ENCODE measurements around the gene ZNF687.
"Not testable (repeated sequence)": the region's sequence is repeated elsewhere in the genome, so short reads cannot be mapped to it uniquely, and the experiment has no call there.

The ZNF687 gene

GRCh38 chr1:151281969-151282882, at the start of gene ZNF687:
ZNF687 (plus strand) TSS chr1:151282299; CDS start chr1:151286292, 3,993 bp downstream.
- peak; percentile 96 for DNase-seq (ENCODE audit: extremely low spot score, insufficient read length, low read depth)
- FAIRE-seq: peak; percentile 99

- no peak for DNase-seq (ENCODE audit: extremely low spot score, insufficient read length, low read depth)
- no peak for FAIRE-seq
Measured at GRCh38 chr1:151235235-151235634, 46.9 kb upstream of the ZNF687 start.

GRCh38 chr1:151237678-151238466, 44.2 kb upstream of the ZNF687 start:
- FAIRE-seq: peak; percentile 75
- peak; percentile 11 for DNase-seq (ENCODE audit: extremely low spot score, insufficient read length, low read depth)

DNA sequence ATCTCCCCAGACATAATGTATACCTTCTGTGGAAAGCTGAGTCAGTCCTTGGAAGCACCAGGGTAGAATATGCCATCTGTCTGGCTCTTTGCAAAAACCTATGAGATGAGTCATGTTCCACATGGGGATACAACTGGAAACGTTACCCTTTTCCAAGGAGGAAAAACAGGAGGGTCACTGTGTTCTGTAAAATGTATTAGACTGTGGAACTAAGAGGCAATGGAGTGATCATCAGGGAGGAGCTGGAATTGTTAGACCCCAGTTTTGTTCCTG, 43.7 kb upstream of the ZNF687 start:
- FAIRE-seq (no peak), DNase-seq (ENCODE audit: extremely low spot score, insufficient read length, low read depth) (no peak)

DNA sequence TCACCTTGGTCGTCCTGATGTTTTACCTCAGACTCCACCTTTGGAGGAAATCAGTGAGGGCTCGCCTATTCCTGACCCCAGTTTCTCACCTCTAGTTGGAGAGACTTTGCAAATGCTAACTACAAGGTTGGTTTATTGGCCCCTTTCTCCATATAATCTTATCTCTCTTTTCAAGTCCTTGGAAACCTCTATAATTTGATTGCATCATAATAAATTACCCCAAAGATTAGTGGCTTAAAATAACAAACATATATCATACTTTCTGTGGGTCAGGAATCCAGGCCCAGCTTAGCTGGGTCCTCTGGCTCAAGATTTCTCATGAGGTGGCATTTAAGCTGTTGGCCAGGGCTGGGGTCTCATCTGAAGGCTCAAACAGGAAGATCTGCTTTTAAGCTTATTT, 39.7 kb upstream of the ZNF687 start:
- FAIRE-seq (no peak), DNase-seq (ENCODE audit: extremely low spot score, insufficient read length, low read depth) (no peak)

GRCh38 chr1:151243683-151244216, 38.3 kb upstream of the ZNF687 start:
- no peak for FAIRE-seq
- no peak for DNase-seq (ENCODE audit: extremely low spot score, insufficient read length, low read depth)

GRCh38 chr1:151246786-151247185, 35.3 kb upstream of the ZNF687 start:
- DNase-seq (ENCODE audit: extremely low spot score, insufficient read length, low read depth): no peak
- no peak for FAIRE-seq

DNA sequence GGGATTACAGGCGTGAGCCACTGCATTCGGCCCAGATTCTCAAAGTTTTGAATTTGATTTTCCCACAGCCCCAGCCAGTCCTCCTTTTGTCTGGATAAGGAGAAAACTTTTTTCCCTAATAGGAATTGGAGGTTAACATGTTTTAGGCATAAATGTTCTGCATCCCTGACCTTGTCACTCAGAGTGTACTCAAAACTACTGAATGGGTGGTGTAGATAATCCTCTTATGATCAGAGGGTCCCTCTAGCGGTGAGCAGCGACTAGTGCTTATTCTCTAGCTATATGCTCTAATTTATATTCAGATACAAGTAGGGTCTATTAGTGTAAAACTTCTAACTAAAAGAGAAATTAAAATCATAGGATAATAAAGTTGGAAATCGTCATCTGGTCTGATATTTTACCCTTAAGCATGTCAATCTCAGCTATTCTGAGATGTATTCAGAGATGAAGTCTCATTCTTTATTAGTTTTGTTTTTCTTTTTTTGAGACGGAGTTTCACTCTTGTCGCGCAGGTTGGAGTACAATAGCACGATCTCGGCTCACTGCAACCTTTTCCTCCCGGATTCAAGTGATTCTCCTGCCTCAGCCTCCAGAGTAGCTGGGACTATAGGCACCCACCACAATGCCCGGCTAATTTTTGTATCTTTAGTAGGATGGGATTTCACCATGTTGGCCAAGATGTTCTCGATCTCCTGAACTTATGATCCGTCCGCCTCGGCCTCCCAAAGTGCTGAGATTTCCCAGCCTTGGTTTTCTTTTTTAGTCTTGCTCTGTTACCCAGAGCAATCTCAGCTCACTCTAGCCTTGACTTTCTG, 30.2 kb upstream of the ZNF687 start:
- peak; percentile 76 for FAIRE-seq
- peak; percentile 51 for DNase-seq (ENCODE audit: extremely low spot score, insufficient read length, low read depth)

- FAIRE-seq (peak; percentile 98), DNase-seq (ENCODE audit: extremely low spot score, insufficient read length, low read depth) (peak; percentile 98)
Measured at GRCh38 chr1:151254217-151255213, 27.6 kb upstream of the ZNF687 start, which contains the start of gene PSMD4. PSMD4 (plus strand) TSS chr1:151254734; CDS start chr1:151254783, 49 bp downstream.

- FAIRE-seq: no peak
Measured at GRCh38 chr1:151255381-151255780, 26.7 kb upstream of the ZNF687 start.

GRCh38 chr1:151259351-151259750, 22.7 kb upstream of the ZNF687 start:
- FAIRE-seq (no peak), DNase-seq (ENCODE audit: extremely low spot score, insufficient read length, low read depth) (no peak)

More at GRCh38 chr1:151255381-151255780, 26.7 kb upstream of the ZNF687 start:
- DNase-seq (ENCODE audit: extremely low spot score, insufficient read length, low read depth): no peak

GRCh38 chr1:151265446-151266236, 16.5 kb upstream of the ZNF687 start:
- DNase-seq (ENCODE audit: extremely low spot score, insufficient read length, low read depth) (no peak), FAIRE-seq (no peak)

DNA sequence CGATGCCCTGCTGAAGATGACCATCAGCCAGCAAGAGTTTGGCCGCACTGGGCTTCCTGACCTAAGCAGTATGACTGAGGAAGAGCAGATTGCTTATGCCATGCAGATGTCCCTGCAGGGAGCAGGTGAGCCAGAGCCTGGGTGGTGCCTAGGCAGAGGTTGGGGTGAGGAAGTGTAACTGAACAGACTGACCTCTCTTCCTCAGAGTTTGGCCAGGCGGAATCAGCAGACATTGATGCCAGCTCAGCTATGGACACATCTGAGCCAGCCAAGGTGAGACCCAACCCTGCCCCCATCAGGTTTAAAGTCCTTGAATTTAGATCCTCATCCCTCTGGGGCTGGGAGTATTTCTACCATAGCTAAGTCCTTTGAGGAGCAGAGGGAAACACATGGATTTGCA, 15.8 kb upstream of the ZNF687 start:
- FAIRE-seq: no peak
- no peak for DNase-seq (ENCODE audit: extremely low spot score, insufficient read length, low read depth)

DNA sequence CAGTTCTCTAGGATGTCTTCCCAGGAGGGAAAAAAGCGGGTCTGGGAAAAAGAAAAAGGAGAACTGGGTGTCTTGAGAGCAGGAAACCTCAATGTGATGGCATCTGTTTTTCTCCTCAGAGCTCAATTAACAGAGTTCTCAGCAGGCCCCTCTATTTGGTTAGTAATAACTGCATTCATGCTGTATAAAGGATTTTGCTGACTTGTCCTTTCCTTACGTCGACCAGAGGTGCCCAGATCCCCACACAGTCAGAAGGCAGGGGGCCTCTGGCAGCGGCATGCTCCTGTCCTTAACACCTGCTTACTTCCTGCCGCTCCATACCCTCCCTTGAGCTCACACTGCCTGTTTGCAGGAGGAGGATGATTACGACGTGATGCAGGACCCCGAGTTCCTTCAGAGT, 15.3 kb upstream of the ZNF687 start:
- DNase-seq (ENCODE audit: extremely low spot score, insufficient read length, low read depth) (no peak), FAIRE-seq (no peak)

DNA sequence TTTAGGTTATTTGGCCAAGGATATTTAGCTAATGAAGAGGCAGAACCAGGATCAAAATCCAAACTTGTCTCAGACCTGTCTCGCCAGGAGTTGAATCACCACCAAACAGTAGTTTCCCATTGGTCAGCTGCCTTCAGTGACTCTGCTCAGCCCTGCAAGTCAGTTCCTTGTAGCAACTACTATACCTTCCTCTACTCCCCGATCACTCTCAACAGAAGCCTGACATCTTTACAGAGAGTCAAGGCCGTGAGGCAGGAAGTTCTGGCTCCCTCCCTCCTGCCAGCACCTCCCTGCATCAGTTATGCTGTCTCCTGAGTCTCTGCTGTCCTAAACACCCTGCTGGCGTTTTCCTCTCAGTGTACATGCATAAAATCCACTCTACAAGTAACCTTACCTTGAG, 14.3 kb upstream of the ZNF687 start:
- no peak for FAIRE-seq

GRCh38 chr1:151273924-151274466, 8.1 kb upstream of the ZNF687 start:
- no peak for DNase-seq (ENCODE audit: extremely low spot score, insufficient read length, low read depth)
- FAIRE-seq: no peak

More for the DNA sequence above, 14.3 kb upstream of the ZNF687 start:
- DNase-seq (ENCODE audit: extremely low spot score, insufficient read length, low read depth): no peak

- not testable (repeated sequence) for DNase-seq (ENCODE audit: extremely low spot score, insufficient read length, low read depth); FAIRE-seq
Measured at GRCh38 chr1:151275341-151275740, 6.8 kb upstream of the ZNF687 start.

DNA sequence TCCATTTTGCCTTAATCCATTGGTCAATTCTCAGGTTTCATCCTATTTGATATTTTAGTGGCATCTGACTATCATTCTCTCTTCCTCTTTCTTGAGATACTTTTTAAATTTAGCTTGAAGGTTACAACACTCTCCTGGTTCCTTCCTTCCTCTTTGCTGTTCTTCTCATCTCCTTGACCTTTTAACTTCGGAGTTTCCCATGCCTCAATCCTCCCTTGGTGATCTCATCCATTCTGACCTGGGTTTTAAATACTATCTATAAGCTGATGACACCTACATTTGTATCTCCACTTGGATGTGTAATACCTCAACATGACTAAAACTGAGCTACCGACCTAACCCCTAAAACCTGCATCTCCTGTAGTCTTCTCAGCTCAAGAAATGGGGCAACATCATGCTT, 4.8 kb upstream of the ZNF687 start:
- DNase-seq (ENCODE audit: extremely low spot score, insufficient read length, low read depth): no peak
- no peak for FAIRE-seq
